GM21576 (cell line): ENCODE data around the gene YJEFN3.

Source experiments
- ATAC-seq: cut with Tn5 transposase; IDR thresholded peaks from one replicate; pipeline ENCODE4 v1.9.1; 2021; ENCODE audit warnings: mild to moderate bottlenecking, moderate library complexity; ENCODE audit not compliant: unreplicated experiment

Gene YJEFN3

DNA sequence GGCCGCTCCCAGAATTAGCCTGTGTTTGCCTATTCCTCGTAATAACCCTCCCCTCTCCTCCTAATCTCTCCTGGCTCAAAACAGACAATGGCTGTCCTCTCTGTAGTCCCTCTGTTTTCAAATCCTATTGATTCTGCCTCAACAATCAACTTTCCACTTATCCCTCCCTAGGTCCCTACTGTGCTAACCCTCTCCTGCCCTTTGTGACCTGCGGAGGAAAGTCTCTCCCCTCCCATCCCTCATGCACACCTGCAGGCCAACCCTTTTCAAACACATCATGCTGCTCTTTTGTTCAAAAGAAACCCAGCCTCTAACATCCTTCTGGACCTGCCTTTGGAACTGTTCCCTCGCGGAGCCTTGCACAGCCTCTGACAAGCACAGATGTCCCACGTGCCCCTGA is 46.7 kb downstream of the YJEFN3 start:
- no peak for ATAC-seq

DNA sequence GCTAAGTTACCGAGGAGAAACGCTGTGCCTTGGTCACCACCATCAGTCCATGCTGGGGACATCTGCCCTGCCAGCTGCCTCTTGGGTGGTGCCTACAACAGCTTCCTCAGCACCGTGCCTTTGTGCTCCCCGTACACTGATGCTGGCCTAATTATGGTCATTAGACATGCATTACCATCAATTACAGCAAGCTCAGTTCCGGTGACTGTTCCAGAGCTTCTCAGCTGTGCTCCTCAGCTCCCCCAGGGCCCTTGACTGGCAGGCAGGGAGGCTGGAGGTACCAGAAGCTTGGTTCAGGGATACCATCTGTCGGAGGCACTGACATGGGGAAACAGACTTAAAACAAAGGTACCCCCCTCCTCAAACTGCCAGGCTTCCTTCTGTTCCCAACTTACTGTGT is 49.5 kb downstream of the YJEFN3 start:
- ATAC-seq = no peak

DNA sequence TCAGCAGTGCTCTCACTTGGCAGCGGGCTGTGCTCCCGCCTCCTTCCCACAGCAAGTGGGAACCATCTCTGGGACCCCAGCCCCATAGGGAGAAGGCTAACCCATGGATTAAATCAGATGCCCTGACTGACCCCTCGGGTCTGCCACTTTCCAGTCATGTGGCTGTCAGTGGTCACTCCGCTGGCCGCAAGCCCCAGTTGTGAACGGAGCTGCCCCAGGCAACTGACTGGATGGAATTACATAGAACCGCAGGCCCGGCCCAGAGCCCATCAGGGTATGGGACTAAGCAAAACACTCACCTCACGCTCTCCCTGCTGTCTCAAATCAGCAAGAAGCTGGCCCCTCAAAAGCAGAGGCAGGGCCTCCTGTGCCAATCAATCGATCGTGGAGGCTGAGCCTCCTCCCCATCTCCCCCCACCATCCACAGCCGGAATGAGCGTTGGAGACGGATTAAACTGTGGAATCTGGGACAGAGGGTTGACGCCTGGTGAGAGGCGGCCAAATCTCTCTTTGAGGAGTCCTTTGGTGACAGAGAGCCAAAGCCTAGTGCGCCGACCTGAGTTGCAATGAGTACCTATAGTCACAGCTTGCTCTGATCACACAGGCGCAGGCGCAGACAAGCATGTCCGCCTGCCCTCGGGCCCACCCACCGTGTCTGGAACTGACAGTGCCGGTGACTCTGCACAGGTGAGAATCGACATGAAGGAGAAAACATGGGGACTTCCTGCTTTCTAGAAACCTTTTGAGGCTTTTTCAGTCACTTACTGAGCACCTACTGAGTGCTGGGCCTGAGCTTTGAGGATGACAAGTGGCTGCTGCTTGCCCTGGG is 51.0 kb downstream of the YJEFN3 start:
- no peak for ATAC-seq

DNA sequence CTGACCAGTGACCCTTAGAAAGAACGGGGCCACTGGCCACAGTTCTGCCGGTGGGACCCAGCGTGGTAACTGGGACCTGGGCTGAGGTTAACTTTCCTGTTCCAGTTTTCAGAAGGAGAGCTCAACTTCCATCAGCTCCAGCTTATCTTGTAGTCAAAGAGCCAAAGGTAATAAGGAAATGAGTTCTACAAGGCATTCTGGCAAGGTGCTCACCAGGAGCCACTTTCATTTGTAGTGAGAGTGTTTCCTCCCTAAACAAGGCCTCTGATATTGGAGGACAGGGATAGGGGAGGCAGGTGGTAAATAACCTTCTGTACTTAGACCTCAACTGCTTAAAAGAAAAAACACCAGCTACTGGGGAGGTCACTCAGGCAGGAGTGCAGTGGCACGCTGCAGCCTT is 51.7 kb downstream of the YJEFN3 start:
- ATAC-seq = no peak

DNA sequence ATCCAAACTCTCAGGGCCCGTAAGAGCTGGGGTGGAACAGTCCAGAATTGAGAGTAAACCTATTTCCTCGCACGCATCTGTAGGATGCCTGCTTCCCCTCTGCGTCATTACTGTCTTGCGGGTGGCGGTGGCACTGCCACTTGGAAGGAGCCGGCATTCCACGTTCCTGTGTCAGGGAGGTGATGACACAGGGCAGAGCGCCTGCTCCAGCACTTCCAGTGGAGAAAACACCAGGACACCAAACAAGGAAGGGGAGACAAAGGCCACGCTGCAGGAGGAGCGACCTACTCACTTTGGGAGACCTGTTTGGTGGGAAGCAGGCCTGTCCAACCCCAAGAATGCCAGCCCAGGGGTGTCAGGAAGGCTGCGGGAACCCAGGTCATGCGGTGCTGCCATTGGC is 52.7 kb downstream of the YJEFN3 start:
- ATAC-seq = no peak

DNA sequence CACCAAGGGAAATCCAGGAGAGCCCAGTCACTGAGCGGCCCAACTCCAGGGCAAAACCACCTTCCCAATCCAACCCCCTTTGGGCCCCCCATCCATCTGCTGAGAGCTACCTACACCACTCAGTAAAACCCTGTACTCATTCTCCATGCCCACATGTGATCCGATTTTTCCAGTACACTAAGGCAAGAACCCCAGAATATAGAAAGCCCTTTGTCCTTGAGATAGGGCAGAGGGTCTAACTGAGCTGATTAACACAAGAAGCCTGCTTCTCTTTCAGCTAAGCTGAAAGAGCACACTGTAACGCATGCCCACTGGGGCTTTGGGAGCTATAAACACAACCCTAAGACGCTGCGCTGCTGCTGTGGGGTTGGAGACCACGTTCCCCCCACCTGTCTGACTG is 53.8 kb downstream of the YJEFN3 start:
- no peak for ATAC-seq

DNA sequence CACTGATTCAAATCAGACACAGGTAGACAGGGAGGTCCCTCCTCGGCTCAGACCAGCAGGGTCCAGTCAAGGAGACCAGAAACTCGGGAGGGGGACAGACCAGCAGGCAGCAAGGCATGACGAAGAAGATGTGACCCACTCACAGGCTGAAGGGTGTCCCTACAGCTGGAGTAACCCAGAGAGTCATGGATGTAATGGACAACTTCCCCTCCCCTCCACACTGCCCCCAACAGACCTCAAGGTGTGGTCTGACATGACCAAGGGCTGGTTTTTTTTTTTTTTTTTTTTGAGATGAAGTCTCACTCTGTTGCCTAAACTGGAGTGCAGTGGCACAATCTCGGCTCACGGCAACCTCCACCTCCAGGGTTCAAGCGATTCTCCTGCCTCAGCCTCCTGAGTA is 55.6 kb downstream of the YJEFN3 start:
- ATAC-seq = no peak
